Naive thymus-derived CD4-positive, alpha-beta T cell (primary cell): ENCODE measurements around the gene KIF26A. TPM values are rescaled to one million over a fixed set of nuclear protein-coding genes. Genes with fewer than 3 reads are reported as not detected.

Experiments used
- ATAC-seq: fragments of 150-1000 bp; cut with Tn5 transposase; 2 replicates; pipeline ENCODE4 v1.10.0; 2021; ENCODE audit warnings: mild to moderate bottlenecking, moderate library complexity
- CTCF ChIA-PET: fragments of 350-600 bp; sonication (Branson Sonifier 250); formaldehyde crosslinking; loops from one replicate; lab custom pipeline; 2021; ENCODE audit warnings: antibody characterized with exemption; lab: Charles Lee
- POLR2A ChIA-PET: fragments of 350-600 bp; sonication (Branson Sonifier 250); formaldehyde crosslinking; loops from one replicate; lab custom pipeline; 2021; ENCODE audit warnings: antibody characterized with exemption, inconsistent platforms; lab: Charles Lee
- DNase-seq, 9 donors: peaks; one replicate each; pipeline versions ENCODE4 v3.0.0 to v3.0.0-alpha.2; 2020 to 2022; ENCODE audit warnings: mixed read lengths in 1 of 9
- H3K27ac ChIP-seq: one replicate; pipeline ENCODE4 v1.7.0; 2013; ENCODE audit warnings: mild to moderate bottlenecking, low read depth, low read length, moderate library complexity
- H3K27me3 ChIP-seq, 2 donors: one replicate each; pipeline ENCODE4 v1.7.0; 2013; ENCODE audit warnings: low read length in 2 of 2, mild to moderate bottlenecking in 2 of 2, moderate library complexity in 2 of 2; ENCODE audit not compliant: control insufficient read depth in 2 of 2, insufficient read depth in 2 of 2
- H3K36me3 ChIP-seq, 3 experiments: 1 replicate in 2 of 3; 2 replicates in 1 of 3; pipeline ENCODE4 v1.7.0; 2013; ENCODE audit warnings: low read length in 3 of 3, mild to moderate bottlenecking in 3 of 3, moderate library complexity in 1 of 3; ENCODE audit not compliant: insufficient read depth in 3 of 3, control insufficient read depth in 2 of 3
- H3K4me1 ChIP-seq, 2 donors: one replicate each; pipeline ENCODE4 v1.7.0; 2013; ENCODE audit warnings: low read length in 2 of 2, mild to moderate bottlenecking in 2 of 2, moderate library complexity in 1 of 2; ENCODE audit not compliant: control insufficient read depth in 2 of 2, insufficient read depth in 2 of 2
- H3K4me3 ChIP-seq: 2 replicates; pipeline ENCODE4 v1.7.0; 2013; ENCODE audit warnings: mild to moderate bottlenecking, low read length
- H3K9me3 ChIP-seq, 3 experiments: 1 replicate in 2 of 3; 2 replicates in 1 of 3; pipeline ENCODE4 v1.7.0; 2013; ENCODE audit warnings: low read length in 3 of 3; ENCODE audit not compliant: control insufficient read depth in 2 of 3
- H3K27ac Mint-ChIP-seq, 9 donors: one replicate each; pipeline ENCODE4 v1.8.0; 2020 to 2022; ENCODE audit warnings: mixed read lengths in 9 of 9, mild to moderate bottlenecking in 8 of 9, moderate library complexity in 5 of 9, inconsistent platforms in 2 of 9
- H3K27me3 Mint-ChIP-seq, 5 donors: one replicate each; pipeline ENCODE4 v1.8.0; 2021 to 2022; ENCODE audit warnings: mixed read lengths in 5 of 5, mild to moderate bottlenecking in 1 of 5
- H3K36me3 Mint-ChIP-seq, 5 donors: one replicate each; pipeline ENCODE4 v1.8.0; 2020 to 2022; ENCODE audit warnings: mixed read lengths in 5 of 5, mild to moderate bottlenecking in 3 of 5, inconsistent platforms in 1 of 5
- H3K4me1 Mint-ChIP-seq, 7 donors: one replicate each; pipeline ENCODE4 v1.8.0; 2020 to 2022; ENCODE audit warnings: mixed read lengths in 7 of 7, mild to moderate bottlenecking in 3 of 7, inconsistent platforms in 1 of 7
- H3K4me3 Mint-ChIP-seq, 10 donors: one replicate each; pipeline ENCODE4 v1.8.0; 2020 to 2022; ENCODE audit warnings: mild to moderate bottlenecking in 10 of 10, mixed read lengths in 10 of 10, moderate library complexity in 6 of 10, inconsistent platforms in 2 of 10
- H3K9me3 Mint-ChIP-seq, 11 donors: one replicate each; pipeline ENCODE4 v1.8.0; 2020 to 2022; ENCODE audit warnings: mixed read lengths in 11 of 11, mild to moderate bottlenecking in 4 of 11, inconsistent platforms in 1 of 11, moderate library complexity in 1 of 11
- intact Hi-C, 2 donors: fragments of 100-400 bp; cut with micrococcal nuclease; formaldehyde crosslinking; loops; one replicate each; pipeline ENCODE4 v1.15.1; 2023
- polyA plus RNA-seq, 2 donors: library from polyadenylated mRNA; unstranded; fragments of 300-500 nt; fragmentation: Illumina TruSeq; gene quantifications; one replicate each; pipeline ENCODE4 v1.2.3, GENCODE V29; 2021
- total RNA-seq, 6 experiments: library from RNA in 5 of 6; stranded (reverse) in 5 of 6; gene quantifications; 1 replicate in 5 of 6; 2 replicates in 1 of 6; pipeline ENCODE4 v1.2.3 and lab custom pipeline; 2021 to 2026

The KIF26A gene
- total and polyA plus RNA-seq, 7 experiments from 2014 or later, result 0.13 to 0.53 (median 0.17) TPM; not detected in 4

GRCh38 chr14:104158827-104159798 is 20.7 kb downstream of the KIF26A start:
- peaks cover 0 to 2% (median 0%) of the 10 kb centered on the region in 11 donors for H3K9me3 Mint-ChIP-seq
- Histone ChIP-seq H3K4me3 (no peak overlapping the region), H3K9me3 (no peaks in the 10 kb centered on the region), H3K27ac (no peak overlapping the region), H3K27me3 (no peaks in the 10 kb centered on the region), H3K4me1 (no peaks in the 10 kb centered on the region), H3K36me3 (no peaks in the 10 kb centered on the region)
- H3K4me1 Mint-ChIP-seq, result no peaks in the 10 kb centered on the region
- ChIA-PET CTCF (no interaction called here), POLR2A (no interaction called here)
- no peaks in the 10 kb centered on the region for H3K36me3 Mint-ChIP-seq
- DNase-seq, result no peak
- no peak overlapping the region for H3K4me3 Mint-ChIP-seq
- no peaks in the 10 kb centered on the region for H3K27me3 Mint-ChIP-seq
- no peak for ATAC-seq
- intact Hi-C loops, result no loop called here
- no peak overlapping the region for H3K27ac Mint-ChIP-seq

- Mint-ChIP-seq H3K9me3 (peaks cover 0 to 2% (median 0%) of the 10 kb centered on the region in 11 donors), H3K27ac (no peak overlapping the region), H3K36me3 (no peaks in the 10 kb centered on the region), H3K27me3 (no peaks in the 10 kb centered on the region), H3K4me3 (no peak overlapping the region), H3K4me1 (no peaks in the 10 kb centered on the region)
- ChIA-PET POLR2A (no interaction called here), CTCF (no interaction called here)
- H3K4me3 ChIP-seq, result no peak overlapping the region
- DNase-seq, result no peak
- no peak for ATAC-seq
- H3K9me3 ChIP-seq, result no peaks in the 10 kb centered on the region
- no peaks in the 10 kb centered on the region for H3K36me3 ChIP-seq
- H3K27ac ChIP-seq, result no peak overlapping the region
- intact Hi-C loops, result no loop called here
- no peaks in the 10 kb centered on the region for H3K27me3 ChIP-seq
- H3K4me1 ChIP-seq, result no peaks in the 10 kb centered on the region
Measured at GRCh38 chr14:104159990-104160389, 21.6 kb downstream of the KIF26A start.

- no peaks in the 10 kb centered on the region for H3K36me3 ChIP-seq
- H3K27ac ChIP-seq, result no peak overlapping the region
- CTCF ChIA-PET, result no interaction called here
- H3K4me1 ChIP-seq, result no peaks in the 10 kb centered on the region
- H3K9me3 Mint-ChIP-seq, result no peaks in the 10 kb centered on the region
- no peak overlapping the region for H3K4me3 Mint-ChIP-seq
- DNase-seq, result no peak
- ATAC-seq, result no peak
- no peak overlapping the region for H3K27ac Mint-ChIP-seq
- no peaks in the 10 kb centered on the region for H3K4me1 Mint-ChIP-seq
- H3K9me3 ChIP-seq, result no peaks in the 10 kb centered on the region
- intact Hi-C loops, result no loop called here
- H3K27me3 ChIP-seq, result no peaks in the 10 kb centered on the region
- H3K4me3 ChIP-seq, result no peak overlapping the region
- no peaks in the 10 kb centered on the region for H3K36me3 Mint-ChIP-seq
- no peaks in the 10 kb centered on the region for H3K27me3 Mint-ChIP-seq
- POLR2A ChIA-PET, result no interaction called here
Measured at GRCh38 chr14:104161602-104162367, 23.4 kb downstream of the KIF26A start.

DNA sequence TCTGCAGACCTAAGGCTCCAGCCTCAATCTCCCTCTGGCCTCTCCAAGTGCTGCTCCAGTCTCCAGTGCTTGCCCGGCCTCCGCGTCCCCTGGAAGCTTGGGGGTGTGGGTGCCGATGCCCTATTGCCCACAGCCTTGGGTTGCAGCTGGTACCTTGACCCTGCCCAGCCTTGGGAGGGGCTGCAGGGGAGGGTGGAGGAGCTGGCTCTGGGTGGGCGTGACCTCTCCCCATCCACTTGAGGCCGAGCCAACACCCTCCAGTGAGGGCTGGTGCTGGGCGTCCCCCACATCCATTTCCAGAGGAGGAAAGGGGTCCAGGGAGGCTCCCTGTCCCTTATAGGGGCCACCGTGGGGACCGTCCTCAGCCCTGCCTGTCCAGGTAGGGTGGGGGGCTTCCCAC is 24.1 kb downstream of the KIF26A start:
- DNase-seq (no peak), ATAC-seq (no peak)
- no peaks in the 10 kb centered on the region for H3K9me3 Mint-ChIP-seq
- ChIA-PET POLR2A (no interaction called here), CTCF (no interaction called here)
- H3K4me1 Mint-ChIP-seq, result no peaks in the 10 kb centered on the region
- no peak overlapping the region for H3K27ac ChIP-seq
- H3K27ac Mint-ChIP-seq, result no peak overlapping the region
- no peaks in the 10 kb centered on the region for H3K27me3 Mint-ChIP-seq
- H3K4me3 Mint-ChIP-seq, result no peak overlapping the region
- intact Hi-C loops, result no loop called here
- H3K4me1 ChIP-seq, result no peaks in the 10 kb centered on the region
- no peaks in the 10 kb centered on the region for H3K36me3 ChIP-seq
- H3K4me3 ChIP-seq, result no peak overlapping the region
- H3K27me3 ChIP-seq, result no peaks in the 10 kb centered on the region
- no peaks in the 10 kb centered on the region for H3K9me3 ChIP-seq
- no peaks in the 10 kb centered on the region for H3K36me3 Mint-ChIP-seq

- POLR2A ChIA-PET, result no interaction called here
- CTCF ChIA-PET, result no interaction called here
- intact Hi-C loops, result no loop called here
- Mint-ChIP-seq H3K9me3 (no peaks in the 10 kb centered on the region), H3K36me3 (no peaks in the 10 kb centered on the region), H3K27ac (no peak overlapping the region), H3K4me1 (no peaks in the 10 kb centered on the region), H3K4me3 (no peak overlapping the region), H3K27me3 (no peaks in the 10 kb centered on the region)
- Histone ChIP-seq H3K4me1 (no peaks in the 10 kb centered on the region), H3K4me3 (no peak overlapping the region), H3K27ac (no peak overlapping the region), H3K27me3 (no peaks in the 10 kb centered on the region), H3K36me3 (no peaks in the 10 kb centered on the region), H3K9me3 (no peaks in the 10 kb centered on the region)
- ATAC-seq (no peak), DNase-seq (no peak)
Measured at GRCh38 chr14:104163541-104163940, 25.2 kb downstream of the KIF26A start.

- Mint-ChIP-seq H3K4me1 (no peaks in the 10 kb centered on the region), H3K27me3 (no peaks in the 10 kb centered on the region), H3K36me3 (no peaks in the 10 kb centered on the region), H3K9me3 (no peaks in the 10 kb centered on the region), H3K27ac (no peak overlapping the region), H3K4me3 (no peak overlapping the region)
- Histone ChIP-seq H3K4me3 (no peak overlapping the region), H3K9me3 (no peaks in the 10 kb centered on the region), H3K36me3 (no peaks in the 10 kb centered on the region), H3K27me3 (no peaks in the 10 kb centered on the region), H3K27ac (no peak overlapping the region), H3K4me1 (no peaks in the 10 kb centered on the region)
- ATAC-seq, result no peak
- ChIA-PET CTCF (no interaction called here), POLR2A (no interaction called here)
- intact Hi-C loops, result no loop called here
- DNase-seq, result no peak
Measured at GRCh38 chr14:104164041-104164440, 25.7 kb downstream of the KIF26A start.
